Keratinocyte (primary cell): Measurements from ENCODE around the gene NSF.
"Not testable (repeated sequence)": the region's sequence is repeated elsewhere in the genome, so short reads cannot be mapped to it uniquely, and the experiment has no call there.

Experiments
- CTCF ChIP-seq, 3 experiments: IDR thresholded peaks in 1 of 3; conservative IDR thresholded peaks in 1 of 3; optimal IDR thresholded peaks in 1 of 3; 2 replicates in 2 of 3; 3 replicates in 1 of 3; pipeline versions ENCODE3 to v1.5.1; 2011; ENCODE audit warnings: low read length in 3 of 3, mild to moderate bottlenecking in 3 of 3, moderate library complexity in 2 of 3, control low read depth in 1 of 3, inconsistent platforms in 1 of 3; ENCODE audit not compliant: insufficient read depth in 2 of 3; ENCODE audit errors: extremely low read depth in 1 of 3
- EZH2 ChIP-seq: IDR thresholded peaks from one replicate; pipeline ENCODE4 v1.6.1; 2012; ENCODE audit warnings: inconsistent platforms, mild to moderate bottlenecking, low read length, moderate library complexity

DNA sequence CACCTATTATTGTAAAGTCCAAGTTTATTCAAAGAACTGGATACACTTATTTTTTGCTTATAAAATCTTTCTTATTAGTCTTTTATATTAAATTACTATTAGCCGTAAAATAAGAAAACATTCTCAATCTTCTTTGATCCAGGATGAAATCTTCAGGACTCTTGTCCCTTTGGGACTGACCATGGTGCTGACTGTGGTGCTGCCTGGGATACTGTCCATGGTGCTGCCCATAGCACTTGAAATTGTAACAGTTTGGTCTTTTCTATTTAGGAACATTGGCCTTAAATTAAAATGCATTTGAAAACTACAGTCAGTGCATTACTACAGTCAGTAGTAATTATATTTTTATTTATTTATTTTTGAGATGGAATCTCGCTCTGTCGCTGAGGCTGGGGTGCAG is 41.7 kb downstream of the NSF start:
- TF ChIP-seq CTCF (optimal IDR thresholded peaks at IDR 0.05 in 1 of 3, IDR thresholded peaks at IDR 0.05 in 1 of 3, conservative IDR thresholded peaks at IDR 0.05 in 1 of 3; ENCODE audit: extremely low read depth in 1 of 3, insufficient read depth in 2 of 3, low read length in 3 of 3); EZH2: not testable (repeated sequence)
